Muscle layer of colon (tissue), 2 donors: ENCODE data around the gene PPIF.
A peak's percentile ranks its signal among the peaks of the same experiment; 100 is the strongest.

Experiments used
- H3K27ac ChIP-seq: one replicate; pipeline ENCODE4 v1.7.0; 2013; ENCODE audit warnings: low read depth, mild to moderate bottlenecking, low read length, moderate library complexity
- H3K27me3 ChIP-seq, 2 donors: one replicate each; pipeline ENCODE4 v1.7.0; 2013; ENCODE audit warnings: low read length in 2 of 2, mild to moderate bottlenecking in 2 of 2; ENCODE audit not compliant: insufficient read depth in 2 of 2, control insufficient read depth in 1 of 2
- H3K36me3 ChIP-seq: one replicate; pipeline ENCODE4 v1.7.0; 2013; ENCODE audit warnings: mild to moderate bottlenecking, low read length; ENCODE audit not compliant: insufficient read depth
- H3K4me1 ChIP-seq: one replicate; pipeline ENCODE4 v1.7.0; 2013; ENCODE audit warnings: mild to moderate bottlenecking, low read length; ENCODE audit not compliant: insufficient read depth
- H3K4me3 ChIP-seq, 2 donors: one replicate each; pipeline ENCODE4 v1.7.0; 2013; ENCODE audit warnings: low read length in 2 of 2, low read depth in 1 of 2, mild to moderate bottlenecking in 1 of 2, moderate library complexity in 1 of 2
- H3K9ac ChIP-seq: one replicate; pipeline ENCODE4 v1.7.0; 2013; ENCODE audit warnings: low read length
- H3K9me3 ChIP-seq: one replicate; pipeline ENCODE4 v1.7.0; 2013; ENCODE audit warnings: mild to moderate bottlenecking, low read length
- donor health status: abdominal sarcoma.
- donor health status: Adenocarcinoma of cecum.

The PPIF gene

DNA sequence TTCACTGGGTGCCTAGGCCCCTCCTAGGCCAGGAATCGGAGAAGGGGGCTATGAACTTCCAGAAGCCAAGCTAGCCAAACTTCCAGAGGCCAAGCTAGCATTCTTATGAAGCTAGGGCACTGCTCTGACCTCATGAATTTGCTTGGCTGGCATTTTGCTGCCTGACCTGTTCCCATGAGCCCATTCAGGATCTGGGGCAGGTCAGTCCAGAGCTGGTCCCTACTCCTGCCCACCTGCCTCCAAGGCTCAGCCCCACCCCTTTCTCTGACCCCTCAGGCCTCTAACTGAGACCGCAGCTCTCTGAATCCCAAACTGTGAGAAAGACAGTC is 1.3 kb upstream of the PPIF start:
- H3K9ac ChIP-seq: no peak overlapping the region
- H3K27ac ChIP-seq: no peak overlapping the region
- H3K9me3 ChIP-seq: no peaks in the 10 kb centered on the region
- peaks cover 21% of the 10 kb centered on the region for H3K4me1 ChIP-seq
- H3K4me3 ChIP-seq: no peak overlapping the region
- peaks cover 18% of the 10 kb centered on the region for H3K36me3 ChIP-seq
- H3K27me3 ChIP-seq: no peaks in the 10 kb centered on the region

DNA sequence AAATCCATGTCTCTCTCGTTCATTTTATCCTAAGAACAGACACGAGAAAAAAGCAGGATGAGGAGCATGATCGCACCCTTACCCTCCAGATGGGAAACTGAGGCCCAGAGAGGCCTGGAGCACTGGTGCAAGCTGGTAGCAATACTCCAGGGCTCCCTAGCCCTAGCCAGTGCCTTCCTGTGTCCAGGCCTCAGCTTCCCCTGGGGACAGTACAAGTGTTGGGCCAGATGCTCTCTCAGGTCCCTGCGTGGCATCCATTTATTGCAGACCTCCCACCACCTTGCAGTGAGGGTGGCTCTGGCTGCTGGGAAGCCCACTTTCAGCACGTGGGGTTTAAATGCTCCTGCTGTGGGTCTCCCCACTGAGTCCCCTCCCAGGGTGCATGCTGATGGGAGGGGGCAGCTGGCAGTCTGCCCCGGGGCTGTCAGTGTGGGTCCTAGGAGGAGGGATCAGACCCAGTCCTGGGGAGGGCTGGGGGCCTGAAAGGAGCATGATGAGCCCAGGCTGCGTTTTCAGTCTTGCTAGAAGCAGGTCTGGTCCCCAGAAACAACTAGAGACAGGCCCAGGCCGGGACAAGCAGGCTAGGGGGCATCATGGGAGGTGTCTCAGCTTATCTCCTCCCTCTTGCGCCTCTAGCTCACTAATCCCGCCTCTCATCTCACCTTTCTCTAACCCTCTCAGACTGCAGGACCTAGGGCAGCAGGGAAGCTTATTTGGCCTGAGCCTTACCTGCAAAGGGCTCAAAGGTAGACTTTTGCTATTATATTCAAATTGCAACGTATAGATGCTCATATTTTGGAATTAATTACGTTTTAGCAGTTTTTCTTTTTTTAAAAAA is 662 bp upstream of the PPIF start:
- no peak overlapping the region for H3K4me3 ChIP-seq
- H3K4me1 ChIP-seq: peaks cover 21% of the 10 kb centered on the region
- H3K36me3 ChIP-seq: peaks cover 22% of the 10 kb centered on the region
- no peaks in the 10 kb centered on the region for H3K9me3 ChIP-seq
- no peaks in the 10 kb centered on the region for H3K27me3 ChIP-seq
- H3K9ac ChIP-seq: no peak overlapping the region
- no peak overlapping the region for H3K27ac ChIP-seq

DNA sequence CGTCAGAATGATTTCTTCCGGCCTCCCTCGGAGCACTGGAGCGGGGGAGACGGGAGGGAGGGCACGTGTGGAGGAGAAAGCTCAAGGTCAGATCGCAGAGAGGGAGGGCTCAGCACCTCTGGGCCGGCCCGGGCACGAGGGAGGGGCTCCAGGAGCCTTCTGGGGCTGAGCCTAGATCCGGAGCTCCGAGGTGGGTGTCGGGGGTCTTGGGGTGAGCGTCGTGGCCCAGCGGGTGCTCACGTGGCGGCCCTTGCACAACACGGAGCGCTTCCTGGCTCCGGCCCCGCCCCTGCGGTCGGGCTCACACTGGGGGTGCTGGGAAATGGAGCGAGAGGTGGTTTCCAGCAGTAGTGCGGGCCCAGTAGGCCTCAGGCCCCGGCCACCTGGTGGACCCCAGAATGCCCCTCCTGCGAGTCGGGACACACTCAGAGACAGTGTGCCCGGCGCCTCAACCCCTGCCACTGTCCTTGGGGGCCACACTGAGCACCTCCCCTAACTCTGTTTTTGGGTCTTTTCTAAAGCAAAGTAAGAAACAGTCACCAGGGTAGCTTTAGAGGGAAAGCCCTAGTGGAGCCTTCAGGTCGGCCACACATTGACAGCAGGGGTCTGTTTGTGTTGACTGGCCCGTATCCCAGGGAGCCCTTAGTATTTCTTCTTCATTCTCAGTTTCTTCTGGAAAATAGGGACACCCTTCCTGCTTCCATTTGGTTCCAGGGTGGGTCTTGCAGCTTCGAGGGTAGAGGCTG is 798 bp downstream of the PPIF start:
- Histone ChIP-seq H3K9me3 (no peaks in the 10 kb centered on the region), H3K4me3 (peak overlapping the region; percentile 77 to 89), H3K27me3 (no peaks in the 10 kb centered on the region), H3K36me3 (peaks cover 37% of the 10 kb centered on the region), H3K4me1 (peaks cover 21% of the 10 kb centered on the region), H3K9ac (peak overlapping the region; percentile 75), H3K27ac (peak overlapping the region; percentile 89)

DNA sequence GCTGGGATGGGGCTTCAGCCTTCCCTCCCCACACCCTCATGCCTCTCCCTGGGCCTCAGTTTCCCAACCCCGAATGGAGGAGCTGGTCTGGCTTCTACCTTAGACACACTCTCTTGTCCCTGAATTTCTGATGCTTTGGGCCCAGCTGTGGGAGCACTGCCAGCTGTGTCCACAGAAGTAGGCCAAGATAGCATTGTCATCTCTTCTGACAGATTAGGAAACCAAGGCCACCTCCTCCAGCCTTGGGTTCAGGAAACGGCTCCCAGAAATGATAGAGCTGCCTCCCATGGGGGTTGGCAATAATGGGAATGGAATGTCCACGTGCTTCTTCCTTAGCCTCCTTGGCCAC is 1.3 kb downstream of the PPIF start:
- H3K9ac ChIP-seq: peak overlapping the region; percentile 75
- peaks cover 42% of the 10 kb centered on the region for H3K36me3 ChIP-seq
- H3K4me3 ChIP-seq: peak overlapping the region; percentile 77 to 89
- no peaks in the 10 kb centered on the region for H3K27me3 ChIP-seq
- H3K27ac ChIP-seq: peak overlapping the region; percentile 89
- peaks cover 21% of the 10 kb centered on the region for H3K4me1 ChIP-seq
- no peaks in the 10 kb centered on the region for H3K9me3 ChIP-seq

DNA sequence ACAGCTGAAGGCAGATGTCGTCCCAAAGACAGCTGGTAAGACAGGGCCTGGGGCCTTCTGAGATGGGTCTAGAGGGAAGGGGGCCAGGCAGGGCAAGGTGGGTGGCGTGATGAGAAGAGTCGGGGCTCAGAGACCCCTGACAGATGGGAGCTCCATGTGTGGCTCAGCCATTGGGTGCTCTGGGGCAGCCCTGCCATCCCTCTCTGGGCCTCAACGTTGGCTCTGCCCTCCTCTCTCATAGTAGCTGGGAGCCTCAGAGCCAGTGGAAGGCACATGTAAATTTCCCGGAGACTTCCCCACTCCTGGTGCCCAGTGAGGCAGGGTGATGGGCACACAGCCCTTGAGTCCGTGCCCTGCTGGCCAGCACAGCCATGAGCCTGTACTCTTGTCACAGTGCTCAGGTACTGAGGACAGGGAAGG is 1.8 kb downstream of the PPIF start:
- Histone ChIP-seq H3K4me1 (peaks cover 21% of the 10 kb centered on the region), H3K36me3 (peaks cover 47% of the 10 kb centered on the region), H3K27me3 (no peaks in the 10 kb centered on the region), H3K4me3 (no peak overlapping the region), H3K9me3 (no peaks in the 10 kb centered on the region), H3K27ac (no peak overlapping the region), H3K9ac (peak overlapping the region; percentile 75)

DNA sequence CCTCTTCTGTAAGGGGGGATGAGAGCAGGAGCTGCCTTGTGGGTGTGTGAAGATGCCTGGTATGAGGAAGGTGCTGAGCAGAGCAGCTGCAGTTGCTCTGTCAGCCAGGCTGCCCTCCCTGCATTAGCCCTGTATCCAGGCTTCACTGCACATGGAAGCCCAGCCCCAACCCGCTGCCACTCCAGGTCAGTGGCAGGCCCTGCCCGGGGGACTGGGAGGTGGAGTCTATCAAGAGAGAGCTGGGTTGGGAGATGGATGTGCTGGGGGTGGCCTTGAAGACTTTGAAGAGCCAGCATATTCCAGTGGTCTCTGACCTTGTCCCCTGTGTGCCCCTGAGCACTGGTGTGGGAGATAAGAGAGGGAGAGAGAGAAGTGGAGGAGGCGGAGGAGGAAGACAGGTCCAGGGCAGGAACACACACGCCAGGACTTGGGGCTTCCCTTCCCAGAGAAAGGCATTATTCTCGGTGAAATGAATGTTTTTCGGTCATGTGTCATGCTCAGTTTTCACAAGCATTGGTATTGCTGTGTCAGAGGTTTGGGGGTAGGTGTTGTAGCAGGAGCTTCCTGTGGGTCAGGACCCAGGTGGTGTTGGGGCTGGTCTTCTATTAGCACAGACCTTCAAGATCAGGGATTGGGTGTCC is 2.6 kb downstream of the PPIF start:
- Histone ChIP-seq H3K4me3 (no peak overlapping the region), H3K9ac (no peak overlapping the region), H3K36me3 (peaks cover 55% of the 10 kb centered on the region), H3K4me1 (peaks cover 21% of the 10 kb centered on the region), H3K9me3 (no peaks in the 10 kb centered on the region), H3K27ac (no peak overlapping the region), H3K27me3 (no peaks in the 10 kb centered on the region)

DNA sequence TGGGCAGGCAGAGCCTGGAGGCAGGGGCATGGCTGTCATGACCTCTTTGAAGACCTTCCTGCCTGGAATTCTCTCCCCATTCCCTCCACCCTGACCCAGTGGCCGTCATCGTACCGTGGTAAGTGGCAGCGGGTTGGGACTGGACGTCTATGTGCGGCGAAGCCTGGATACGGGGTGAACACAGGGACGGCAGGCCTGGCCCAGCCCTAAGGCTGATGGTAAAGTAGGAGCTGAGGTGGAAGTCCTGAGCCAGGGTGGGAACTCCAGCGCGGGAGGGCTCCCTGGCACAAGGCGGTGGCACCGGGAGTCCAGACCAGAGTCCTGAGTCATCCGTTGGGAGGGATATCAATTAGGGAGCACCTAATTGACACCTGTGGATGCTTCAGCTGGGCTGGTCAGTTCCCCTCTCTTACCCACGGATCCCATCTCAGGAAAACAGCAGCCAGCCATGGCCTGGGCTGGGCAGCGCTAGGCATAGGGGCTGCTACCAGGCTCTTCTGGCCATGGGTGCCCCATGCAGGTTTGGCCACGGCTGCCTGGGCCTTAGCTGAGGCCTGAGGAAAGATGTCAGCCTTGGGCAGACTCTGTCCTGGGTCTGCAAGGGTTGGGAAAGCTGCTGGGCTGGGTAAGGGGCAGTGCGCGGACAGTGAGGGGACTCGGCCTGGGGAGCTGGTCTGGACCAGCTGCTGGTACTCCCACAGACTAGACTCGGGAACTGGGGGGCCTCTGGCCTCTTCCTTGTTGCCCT is 3.3 kb downstream of the PPIF start:
- no peaks in the 10 kb centered on the region for H3K27me3 ChIP-seq
- H3K4me1 ChIP-seq: peaks cover 21% of the 10 kb centered on the region
- H3K36me3 ChIP-seq: peaks cover 62% of the 10 kb centered on the region
- no peak overlapping the region for H3K9ac ChIP-seq
- no peaks in the 10 kb centered on the region for H3K9me3 ChIP-seq
- H3K4me3 ChIP-seq: no peak overlapping the region
- H3K27ac ChIP-seq: no peak overlapping the region

DNA sequence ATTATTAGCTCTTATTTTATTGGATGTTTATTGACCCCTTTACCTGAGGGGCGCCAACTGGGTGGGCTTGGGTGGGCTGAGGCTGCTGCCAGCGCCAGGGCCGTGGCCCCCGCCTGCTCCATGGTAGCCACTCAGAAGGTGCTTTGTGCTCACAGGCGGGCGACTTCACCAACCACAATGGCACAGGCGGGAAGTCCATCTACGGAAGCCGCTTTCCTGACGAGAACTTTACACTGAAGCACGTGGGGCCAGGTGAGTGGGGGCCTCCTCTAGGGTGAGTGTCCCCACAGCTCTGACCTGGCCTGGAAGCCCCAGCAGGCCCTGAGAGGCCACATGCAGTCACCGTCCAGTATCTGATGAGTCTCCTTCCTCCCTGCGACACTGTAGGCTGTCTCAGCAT is 4.1 kb downstream of the PPIF start:
- Histone ChIP-seq H3K9me3 (no peaks in the 10 kb centered on the region), H3K9ac (no peak overlapping the region), H3K27me3 (no peaks in the 10 kb centered on the region), H3K4me1 (peaks cover 19% of the 10 kb centered on the region), H3K4me3 (no peak overlapping the region), H3K27ac (no peak overlapping the region), H3K36me3 (peaks cover 62% of the 10 kb centered on the region)

DNA sequence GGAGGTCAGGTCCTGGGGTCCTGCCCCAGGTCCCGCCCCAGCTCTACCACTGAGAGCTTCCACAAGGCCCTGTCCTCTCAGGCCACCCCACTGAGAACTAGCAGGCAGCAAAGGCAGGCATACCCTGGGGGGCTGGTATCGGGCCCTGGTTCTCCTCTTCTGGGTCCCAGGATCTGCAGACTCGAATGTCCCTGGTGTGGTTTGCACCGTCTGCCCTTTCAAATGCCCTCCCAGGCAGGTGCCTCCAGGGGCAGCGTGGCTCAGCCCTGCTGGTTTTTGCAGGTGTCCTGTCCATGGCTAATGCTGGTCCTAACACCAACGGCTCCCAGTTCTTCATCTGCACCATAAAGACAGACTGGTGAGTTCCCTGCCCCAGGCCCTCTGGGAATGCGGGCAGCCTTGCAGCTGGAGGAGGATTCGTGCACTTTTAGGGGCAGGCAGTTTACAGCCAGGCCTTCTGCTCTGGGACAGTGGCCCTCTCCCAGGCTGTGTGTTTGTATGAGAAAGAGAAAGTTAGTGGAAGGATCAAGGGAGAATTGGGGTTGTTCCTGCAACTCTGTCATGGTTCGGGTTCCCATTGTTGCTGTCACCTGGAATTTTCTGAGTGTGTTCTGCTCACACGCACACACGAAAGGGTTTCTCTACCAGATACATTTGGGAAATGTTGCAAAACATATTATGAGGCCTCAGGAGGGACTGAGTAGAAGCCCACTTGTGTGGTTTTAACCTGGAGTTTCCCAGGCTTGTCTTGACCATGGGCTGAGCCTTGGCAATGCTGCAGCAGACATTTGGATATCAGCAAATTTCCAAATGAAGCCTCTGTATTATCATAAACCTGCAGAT is 5.0 kb downstream of the PPIF start:
- Histone ChIP-seq H3K9me3 (no peaks in the 10 kb centered on the region), H3K4me3 (no peak overlapping the region), H3K27me3 (no peaks in the 10 kb centered on the region), H3K36me3 (peaks cover 62% of the 10 kb centered on the region), H3K27ac (no peak overlapping the region), H3K9ac (no peak overlapping the region), H3K4me1 (peaks cover 11% of the 10 kb centered on the region)

DNA sequence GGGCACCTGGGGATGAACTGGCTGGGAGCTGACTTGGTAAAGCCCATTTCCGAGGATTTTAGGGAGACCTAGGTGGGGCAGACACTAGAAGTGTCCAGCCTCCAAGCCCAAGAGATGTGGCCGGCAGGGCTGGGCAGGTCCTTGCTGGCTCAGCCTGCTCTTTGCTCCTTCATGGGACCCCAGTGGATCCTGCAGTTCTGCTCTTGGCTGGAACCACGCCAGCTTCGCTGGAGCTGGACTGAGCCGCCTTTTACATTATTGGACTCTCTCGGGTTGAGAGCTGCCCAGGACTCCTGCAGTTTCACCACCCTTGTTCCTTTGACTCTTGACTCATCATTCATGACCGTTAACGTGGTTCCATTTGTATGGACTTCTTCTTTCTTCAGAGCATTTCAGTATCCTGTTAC is 5.7 kb downstream of the PPIF start:
- no peaks in the 10 kb centered on the region for H3K9me3 ChIP-seq
- H3K27me3 ChIP-seq: no peaks in the 10 kb centered on the region
- H3K9ac ChIP-seq: no peak overlapping the region
- no peak overlapping the region for H3K4me3 ChIP-seq
- peaks cover 11% of the 10 kb centered on the region for H3K4me1 ChIP-seq
- H3K27ac ChIP-seq: no peak overlapping the region
- peaks cover 62% of the 10 kb centered on the region for H3K36me3 ChIP-seq
